Brain microvascular endothelial cell (primary cell): ENCODE data around the gene BRPF1.
A peak's percentile ranks its signal among the peaks of the same experiment; 100 is the strongest.

Experiments
- DNase-seq: peaks from one replicate; pipeline ENCODE4 v3.0.0-alpha.2; 2020
- H3K27ac ChIP-seq: fragments of 250-450 bp; sonication (Bioruptor Pico); 2 replicates; pipeline ENCODE4 v1.5.1; 2020; ENCODE audit warnings: mild to moderate bottlenecking, moderate library complexity
- H3K27me3 ChIP-seq: fragments of 250-450 bp; sonication (Bioruptor Pico); replicated peaks from 2 replicates; pipeline ENCODE4 v1.5.1; 2020; ENCODE audit warnings: mild to moderate bottlenecking
- H3K36me3 ChIP-seq: fragments of 250-450 bp; sonication (Bioruptor Pico); replicated peaks from 2 replicates; pipeline ENCODE4 v1.5.1; 2020; ENCODE audit warnings: mild to moderate bottlenecking
- H3K4me3 ChIP-seq: 2 replicates; pipeline ENCODE4 v1.5.1; 2011; ENCODE audit warnings: low read depth, mild to moderate bottlenecking, control low read depth, low read length, moderate library complexity
- CTCF ChIP-seq: IDR thresholded peaks from 2 replicates; pipeline ENCODE4 v1.5.1; 2011; ENCODE audit warnings: low read depth, mild to moderate bottlenecking, moderate library complexity, low read length, control low read depth, inconsistent platforms; ENCODE audit errors: missing control alignments
- in situ Hi-C: cut with HindIII; loops from 2 replicates; pipeline ENCODE4 v1.10.0; 2017; ENCODE audit warnings: low sequenced_read_pairs, low pct_ligation_motif_present

Gene BRPF1

GRCh38 chr3:9713142-9713541 lies 18.4 kb upstream of the BRPF1 start:
- no peak overlapping the region for H3K27ac ChIP-seq
- no peak overlapping the region for H3K4me3 ChIP-seq
- DNase-seq: no peak
- in situ Hi-C loops: no loop called here
- no peaks in the 10 kb centered on the region for H3K27me3 ChIP-seq
- no peak for TF ChIP-seq CTCF
- no peaks in the 10 kb centered on the region for H3K36me3 ChIP-seq

- Histone ChIP-seq H3K4me3 (no peak overlapping the region), H3K36me3 (no peaks in the 10 kb centered on the region), H3K27ac (no peak overlapping the region), H3K27me3 (no peaks in the 10 kb centered on the region)
- in situ Hi-C loops: no loop called here
- no peak for TF ChIP-seq CTCF
- no peak for DNase-seq
These were observed 16.4 kb upstream of the BRPF1 start for GRCh38 chr3:9715136-9715535.

- Histone ChIP-seq H3K27ac (no peak overlapping the region), H3K4me3 (no peak overlapping the region), H3K27me3 (no peaks in the 10 kb centered on the region), H3K36me3 (no peaks in the 10 kb centered on the region)
- peak; percentile 94 for TF ChIP-seq CTCF
- DNase-seq: peak; percentile 76
- in situ Hi-C loops: no loop called here
These were observed 15.6 kb upstream of the BRPF1 start for GRCh38 chr3:9715764-9716437.

GRCh38 chr3:9716801-9717555 lies 14.6 kb upstream of the BRPF1 start:
- peaks cover 3% of the 10 kb centered on the region for H3K27me3 ChIP-seq
- no peak for DNase-seq
- H3K4me3 ChIP-seq: no peak overlapping the region
- no peaks in the 10 kb centered on the region for H3K36me3 ChIP-seq
- in situ Hi-C loops: no loop called here
- H3K27ac ChIP-seq: no peak overlapping the region
- TF ChIP-seq CTCF: no peak

- TF ChIP-seq CTCF: no peak
- no peak for DNase-seq
- in situ Hi-C loops: no loop called here
These were observed 14.0 kb upstream of the BRPF1 start for GRCh38 chr3:9717563-9717962.

More at GRCh38 chr3:9717563-9717962, 14.0 kb upstream of the BRPF1 start:
- Histone ChIP-seq H3K27ac (no peak overlapping the region), H3K4me3 (no peak overlapping the region), H3K36me3 (no peaks in the 10 kb centered on the region), H3K27me3 (peaks cover 3% of the 10 kb centered on the region)
